Hair follicular keratinocyte (primary cell): ENCODE data around the gene ATP13A2. TPM values are rescaled to one million over a fixed set of nuclear protein-coding genes. Genes with fewer than 3 reads are reported as not detected.

Experiments used
- total RNA-seq: library from RNA; depleted of rRNA; stranded (reverse); fragments of >200 nt; gene quantifications from 2 replicates; pipeline ENCODE4 v1.2.3, GENCODE V29; 2015

The ATP13A2 gene, protein sequence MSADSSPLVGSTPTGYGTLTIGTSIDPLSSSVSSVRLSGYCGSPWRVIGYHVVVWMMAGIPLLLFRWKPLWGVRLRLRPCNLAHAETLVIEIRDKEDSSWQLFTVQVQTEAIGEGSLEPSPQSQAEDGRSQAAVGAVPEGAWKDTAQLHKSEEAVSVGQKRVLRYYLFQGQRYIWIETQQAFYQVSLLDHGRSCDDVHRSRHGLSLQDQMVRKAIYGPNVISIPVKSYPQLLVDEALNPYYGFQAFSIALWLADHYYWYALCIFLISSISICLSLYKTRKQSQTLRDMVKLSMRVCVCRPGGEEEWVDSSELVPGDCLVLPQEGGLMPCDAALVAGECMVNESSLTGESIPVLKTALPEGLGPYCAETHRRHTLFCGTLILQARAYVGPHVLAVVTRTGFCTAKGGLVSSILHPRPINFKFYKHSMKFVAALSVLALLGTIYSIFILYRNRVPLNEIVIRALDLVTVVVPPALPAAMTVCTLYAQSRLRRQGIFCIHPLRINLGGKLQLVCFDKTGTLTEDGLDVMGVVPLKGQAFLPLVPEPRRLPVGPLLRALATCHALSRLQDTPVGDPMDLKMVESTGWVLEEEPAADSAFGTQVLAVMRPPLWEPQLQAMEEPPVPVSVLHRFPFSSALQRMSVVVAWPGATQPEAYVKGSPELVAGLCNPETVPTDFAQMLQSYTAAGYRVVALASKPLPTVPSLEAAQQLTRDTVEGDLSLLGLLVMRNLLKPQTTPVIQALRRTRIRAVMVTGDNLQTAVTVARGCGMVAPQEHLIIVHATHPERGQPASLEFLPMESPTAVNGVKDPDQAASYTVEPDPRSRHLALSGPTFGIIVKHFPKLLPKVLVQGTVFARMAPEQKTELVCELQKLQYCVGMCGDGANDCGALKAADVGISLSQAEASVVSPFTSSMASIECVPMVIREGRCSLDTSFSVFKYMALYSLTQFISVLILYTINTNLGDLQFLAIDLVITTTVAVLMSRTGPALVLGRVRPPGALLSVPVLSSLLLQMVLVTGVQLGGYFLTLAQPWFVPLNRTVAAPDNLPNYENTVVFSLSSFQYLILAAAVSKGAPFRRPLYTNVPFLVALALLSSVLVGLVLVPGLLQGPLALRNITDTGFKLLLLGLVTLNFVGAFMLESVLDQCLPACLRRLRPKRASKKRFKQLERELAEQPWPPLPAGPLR
- 73.6 and 76.7 TPM in 2 replicates for total RNA-seq

DNA sequence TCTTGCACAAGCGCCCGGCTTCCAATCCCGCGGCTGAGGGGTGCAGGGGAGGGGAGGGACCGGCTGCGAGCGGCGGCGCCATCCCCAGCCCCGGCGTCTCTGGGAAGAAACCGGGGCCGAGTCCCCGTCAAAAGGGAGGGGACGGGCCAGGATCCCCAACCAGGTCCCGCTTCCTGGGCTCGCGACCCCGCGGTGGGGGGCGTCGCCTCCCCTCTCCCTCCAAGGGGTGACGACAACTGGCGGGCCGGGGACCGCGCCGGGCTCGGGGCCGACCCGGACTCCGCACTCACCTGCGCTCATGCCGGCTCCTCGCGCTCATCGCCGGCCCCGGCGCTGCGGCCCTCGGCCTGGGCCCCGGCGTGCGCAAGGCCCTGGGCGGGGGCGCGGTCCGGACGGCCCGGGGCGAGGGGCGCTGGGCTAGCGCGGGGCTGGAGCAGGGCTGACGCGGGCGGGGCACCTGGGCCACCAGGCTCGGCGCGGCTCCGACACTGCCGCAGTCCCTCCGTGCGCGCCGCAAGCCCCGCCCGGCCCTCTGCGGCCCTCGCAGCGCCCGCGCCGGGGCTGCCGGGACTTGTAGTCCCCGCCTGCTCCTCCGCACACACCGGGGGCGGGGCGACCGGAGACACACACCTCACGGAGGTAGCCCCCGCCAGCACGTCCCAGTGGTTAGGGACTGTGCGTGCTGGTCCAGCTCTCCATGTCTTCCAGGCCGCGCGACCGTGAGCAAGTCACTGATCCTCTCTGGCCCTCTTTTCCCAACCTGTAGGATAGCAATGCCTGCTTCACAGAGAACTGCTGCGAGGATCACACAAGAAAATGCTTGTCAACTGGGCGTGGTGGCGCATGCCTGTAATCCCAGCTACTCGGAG, at the start of gene ATP13A2:
TSS of gene ATP13A2 (minus strand) at position 490 of the 869 bp plus-strand sequence. CDS start at position 300, 190 bp downstream.

DNA sequence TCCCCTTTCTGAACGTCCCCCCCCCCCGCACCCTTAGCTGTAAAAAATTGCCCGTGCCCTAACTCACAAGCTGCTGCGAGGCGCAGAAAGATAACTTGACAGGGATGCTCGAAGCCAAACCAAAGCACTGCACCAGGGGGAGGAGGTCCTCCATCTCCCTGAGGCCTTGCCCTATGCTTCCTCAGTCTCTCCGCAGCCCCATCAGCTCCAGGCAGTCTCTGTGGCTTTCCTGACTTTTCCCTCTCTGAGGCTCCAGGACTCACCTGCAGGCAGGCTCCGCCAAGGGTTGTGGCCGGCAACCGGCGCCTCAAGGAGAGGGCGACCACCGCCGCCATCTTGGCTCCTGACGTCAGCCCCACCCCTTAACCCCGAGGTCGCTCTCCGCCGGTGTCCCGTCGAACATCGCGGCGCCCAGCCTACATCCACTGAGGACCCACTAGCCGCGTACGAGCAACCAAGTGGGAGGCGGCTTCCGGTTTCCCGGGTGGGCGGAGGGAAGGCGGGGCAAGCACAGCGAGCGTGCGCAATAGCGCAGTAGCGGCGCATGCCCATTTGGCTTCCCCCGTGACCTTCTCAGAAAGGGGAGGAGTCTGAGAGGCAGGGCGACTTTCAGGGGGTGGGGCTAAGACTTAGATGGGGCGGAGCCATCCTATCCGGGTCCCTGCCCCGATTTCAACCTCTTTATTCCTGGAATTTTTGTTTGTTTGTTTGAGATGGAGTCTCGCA, 42.1 kb upstream of the ATP13A2 start, which contains the start of gene SDHB:
TSS of gene SDHB (minus strand) at position 348 of the 726 bp plus-strand sequence. CDS start at position 335, 13 bp downstream.

DNA sequence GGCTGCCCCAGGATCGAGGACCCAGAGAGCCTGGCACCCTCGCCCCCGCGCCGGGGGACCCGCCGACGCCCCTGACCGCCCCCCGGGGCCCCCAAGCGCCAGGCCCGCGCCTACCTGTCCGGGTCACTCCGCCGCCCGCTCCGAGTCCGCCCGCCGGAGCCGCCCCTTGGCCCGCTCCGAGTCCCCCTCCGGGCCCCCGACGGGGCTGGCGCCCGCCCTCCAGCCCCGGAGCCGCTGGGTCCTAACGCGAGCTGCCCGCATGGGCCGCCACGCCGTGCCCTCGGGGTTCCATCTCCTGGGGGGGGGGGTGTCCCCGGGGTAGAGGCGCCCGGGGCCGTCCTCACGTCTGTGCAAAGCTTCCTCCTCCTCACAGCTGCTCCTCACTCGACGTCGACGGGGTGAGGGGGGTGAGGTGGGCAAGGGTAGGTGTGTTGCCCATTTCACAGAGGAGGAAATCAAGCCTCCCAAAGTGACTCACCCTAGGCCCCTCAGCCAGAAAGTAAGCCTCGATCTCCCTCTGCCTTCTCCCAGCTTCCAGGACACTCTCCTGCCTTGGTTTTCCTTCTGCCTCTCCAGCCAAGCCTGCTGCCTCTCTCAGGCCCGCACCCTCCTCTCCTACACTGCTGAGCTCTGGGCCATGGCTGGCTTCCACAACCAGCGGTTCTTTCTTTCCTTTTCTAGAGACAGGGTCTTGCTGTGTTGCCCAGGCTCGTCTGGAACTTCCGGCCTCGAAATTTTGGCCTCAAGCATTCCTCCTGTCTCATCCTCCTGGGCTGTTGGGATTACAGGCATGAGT, 31.1 kb downstream of the ATP13A2 start, which contains the start of gene MFAP2:
TSS of gene MFAP2 (minus strand) at position 148 of the 796 bp plus-strand sequence. CDS start 2,347 bp downstream, outside the sequence.

Other genes starting within 250 kb of the ATP13A2 start
- under 0.01 TPM in 2 replicates for gene RNU1-2, start 115.9 kb downstream of the ATP13A2 start, total RNA-seq
- gene CROCC, start 90.0 kb downstream of the ATP13A2 start, total RNA-seq, result 10.1 and 12.5 TPM in 2 replicates
- gene MFAP2, start 31.3 kb downstream of the ATP13A2 start, total RNA-seq, result 62.6 and 91.4 TPM in 2 replicates
- 147 and 211 TPM in 2 replicates for gene SDHB, start 42.1 kb upstream of the ATP13A2 start, total RNA-seq
- not detected in 2 replicates for gene PADI2, start 107.5 kb upstream of the ATP13A2 start, total RNA-seq
- 0.39 TPM in 1 of 2 replicates, not detected in the other for gene PADI1, start 193.2 kb upstream of the ATP13A2 start, total RNA-seq
- gene PADI3, start 237.2 kb upstream of the ATP13A2 start, total RNA-seq, result 8.7 and 9.7 TPM in 2 replicates